ENCODE results near the gene PNLDC1. TPM values are rescaled to one million over a fixed set of nuclear protein-coding genes. Genes with fewer than 3 reads are reported as not detected.
"Not testable (repeated sequence)": the region's sequence is repeated elsewhere in the genome, so short reads cannot be mapped to it uniquely, and the experiment has no call there.

Gene PNLDC1
- total RNA-seq, 4 donors from 2014 or later: 0.37 TPM; not detected in 3

- DNase-seq (ENCODE audit: low spot score) (no peak), ATAC-seq (ENCODE audit: low FRiP score) (no peak)
- no peak for TF ChIP-seq CTCF (IDR thresholded peaks at IDR 0.05)
These were observed 38.1 kb downstream of the PNLDC1 start for GRCh38 chr6:159838020-159838744.

- TF ChIP-seq CTCF (IDR thresholded peaks at IDR 0.05): no peak
- no peak for ATAC-seq (ENCODE audit: low FRiP score)
- no peak for DNase-seq (ENCODE audit: low spot score)
These were observed 42.0 kb downstream of the PNLDC1 start for GRCh38 chr6:159842035-159842434.

GRCh38 chr6:159844737-159845645 is 44.9 kb downstream of the PNLDC1 start:
- ATAC-seq (ENCODE audit: low FRiP score) (no peak), DNase-seq (ENCODE audit: low spot score) (no peak)
- TF ChIP-seq CTCF (IDR thresholded peaks at IDR 0.05): no peak

- not testable (repeated sequence) for ATAC-seq (ENCODE audit: low FRiP score); DNase-seq (ENCODE audit: low spot score)
These were observed 48.5 kb downstream of the PNLDC1 start for GRCh38 chr6:159848552-159848951.

GRCh38 chr6:159849851-159850250 is 49.8 kb downstream of the PNLDC1 start:
- DNase-seq (ENCODE audit: low spot score); ATAC-seq (ENCODE audit: low FRiP score): not testable (repeated sequence)

- peak; percentile 62 for ATAC-seq (ENCODE audit: low FRiP score)
- DNase-seq (ENCODE audit: low spot score): no peak
- no peak for TF ChIP-seq CTCF (IDR thresholded peaks at IDR 0.05)
These were observed 52.8 kb downstream of the PNLDC1 start for GRCh38 chr6:159852877-159853276.

- DNase-seq (ENCODE audit: low spot score): no peak
- no peak for ATAC-seq (ENCODE audit: low FRiP score)
- TF ChIP-seq CTCF (IDR thresholded peaks at IDR 0.05): no peak
These were observed 53.7 kb downstream of the PNLDC1 start for GRCh38 chr6:159853754-159854153.

- TF ChIP-seq CTCF (IDR thresholded peaks at IDR 0.05): no peak
- no peak for DNase-seq (ENCODE audit: low spot score)
- no peak for ATAC-seq (ENCODE audit: low FRiP score)
These were observed 54.9 kb downstream of the PNLDC1 start for GRCh38 chr6:159854959-159855358.

Data from omental fat pad (tissue), 4 donors.